AG09319 (cell line): Measurements from ENCODE around the gene GPR68.
"Not testable (repeated sequence)": the region's sequence is repeated elsewhere in the genome, so short reads cannot be mapped to it uniquely, and the experiment has no call there.

Experiments
- DNase-seq: peaks from one replicate; pipeline ENCODE4 v3.0.0-alpha.2; 2010; ENCODE audit warnings: low read depth; ENCODE audit errors: extremely low read depth
- CTCF ChIP-seq: IDR thresholded peaks from 2 replicates; pipeline ENCODE4 v1.5.1; 2011; ENCODE audit warnings: low read depth, mild to moderate bottlenecking, inconsistent platforms, low read length, moderate library complexity

Gene GPR68

DNA sequence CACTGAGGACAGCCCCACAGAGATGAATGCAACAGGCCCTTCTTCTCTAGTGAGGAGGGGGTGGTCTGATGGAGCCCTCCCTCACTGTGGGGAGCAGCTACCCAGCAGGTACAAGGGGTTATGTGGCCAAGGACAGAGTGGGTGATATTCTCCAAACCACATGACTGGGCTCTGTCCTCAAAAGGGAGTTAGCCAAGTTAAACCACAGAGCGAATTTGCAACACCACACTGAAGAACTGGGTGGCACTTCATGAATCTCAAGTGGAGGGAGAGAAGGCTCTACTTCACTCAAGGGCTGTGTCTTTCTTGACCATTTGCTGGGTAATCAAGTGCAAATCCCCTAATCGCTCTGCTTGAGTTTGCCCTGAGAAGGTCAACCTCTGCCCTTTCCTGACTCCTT lies 12.5 kb downstream of the GPR68 start:
- no peak for TF ChIP-seq CTCF

GRCh38 chr14:91231446-91231845 lies 13.1 kb downstream of the GPR68 start:
- DNase-seq = no peak
- no peak for TF ChIP-seq CTCF

More for the DNA sequence above, 12.5 kb downstream of the GPR68 start:
- DNase-seq = no peak

- no peak for DNase-seq
- no peak for TF ChIP-seq CTCF
Observed at GRCh38 chr14:91230397-91231035, 14.0 kb downstream of the GPR68 start.

DNA sequence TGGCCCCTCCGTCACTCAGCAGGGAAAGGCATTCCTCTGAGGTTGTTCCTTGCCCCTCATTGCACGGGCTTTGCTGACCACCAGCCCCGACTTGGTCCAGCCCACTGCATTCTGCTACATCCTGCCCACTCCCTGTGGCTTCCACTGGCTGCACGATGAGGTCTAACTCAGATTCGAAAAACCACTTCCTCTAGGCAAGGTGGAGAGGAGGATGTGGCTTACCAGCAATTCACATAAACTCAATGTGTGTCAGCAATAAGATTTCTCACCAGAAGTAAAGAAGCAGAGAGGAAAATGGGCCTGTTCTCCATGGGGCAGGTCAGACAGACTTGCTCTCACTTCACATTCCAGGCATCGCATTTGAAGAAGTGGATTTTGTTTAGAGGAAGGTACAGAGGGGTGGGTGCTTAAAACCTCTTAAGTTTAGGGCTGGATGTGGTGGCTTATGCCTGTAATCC lies 14.7 kb downstream of the GPR68 start:
- no peak for TF ChIP-seq CTCF
- no peak for DNase-seq

DNA sequence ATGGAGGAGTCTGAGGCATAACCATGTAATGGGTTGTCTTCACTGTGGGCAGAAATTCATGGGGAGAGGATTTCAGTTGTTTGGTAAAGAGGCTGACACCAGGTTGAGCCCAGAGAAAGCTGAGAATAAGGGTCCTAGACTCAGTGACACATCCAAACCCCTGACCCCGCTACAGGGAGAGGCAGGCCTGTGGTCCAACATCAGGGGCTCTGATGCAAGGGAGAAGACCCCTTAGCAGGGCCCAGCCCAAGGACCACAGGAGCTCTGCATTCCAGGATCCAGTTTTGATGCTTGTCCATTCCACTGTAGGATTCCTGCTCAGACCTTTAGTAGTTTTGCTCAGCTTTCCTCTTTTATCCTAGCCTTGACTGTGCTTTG lies 15.5 kb downstream of the GPR68 start:
- no peak for DNase-seq
- no peak for TF ChIP-seq CTCF

- DNase-seq = no peak
- no peak for TF ChIP-seq CTCF
Observed at GRCh38 chr14:91228112-91229004, 16.1 kb downstream of the GPR68 start.

GRCh38 chr14:91227183-91227628 lies 17.3 kb downstream of the GPR68 start:
- TF ChIP-seq CTCF = no peak
- no peak for DNase-seq

DNA sequence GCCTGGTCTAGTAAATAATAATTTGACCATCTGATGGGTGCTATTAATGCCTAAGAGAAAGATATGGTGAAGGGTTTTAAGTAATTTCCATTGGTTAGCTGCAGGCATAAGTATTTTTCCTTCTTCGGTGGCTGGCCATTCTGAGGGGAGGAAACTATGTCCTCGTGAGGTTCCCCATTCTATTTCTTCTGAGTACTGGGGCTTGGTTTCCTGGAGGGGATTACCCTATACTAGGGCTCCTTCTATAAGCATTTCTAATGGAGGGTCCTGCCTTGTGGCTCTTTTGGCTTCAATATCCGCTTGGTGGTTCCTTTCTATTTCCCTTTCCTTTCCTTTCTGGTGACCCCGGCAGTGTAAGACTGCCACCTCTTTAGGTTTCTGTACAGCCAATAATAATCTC lies 18.1 kb downstream of the GPR68 start:
- not testable (repeated sequence) for DNase-seq
